SHP77 treated with DMSO at 0.1 percent for 48 hours (cell line): ENCODE measurements around the gene PRSS16.
"Not testable (repeated sequence)": the region's sequence is repeated elsewhere in the genome, so short reads cannot be mapped to it uniquely, and the experiment has no call there.

ENCODE experiments used
- DNase-seq: peaks from one replicate; lab custom pipeline; 2025; lab: John Stamatoyannopoulos, UW

The PRSS16 gene

DNA sequence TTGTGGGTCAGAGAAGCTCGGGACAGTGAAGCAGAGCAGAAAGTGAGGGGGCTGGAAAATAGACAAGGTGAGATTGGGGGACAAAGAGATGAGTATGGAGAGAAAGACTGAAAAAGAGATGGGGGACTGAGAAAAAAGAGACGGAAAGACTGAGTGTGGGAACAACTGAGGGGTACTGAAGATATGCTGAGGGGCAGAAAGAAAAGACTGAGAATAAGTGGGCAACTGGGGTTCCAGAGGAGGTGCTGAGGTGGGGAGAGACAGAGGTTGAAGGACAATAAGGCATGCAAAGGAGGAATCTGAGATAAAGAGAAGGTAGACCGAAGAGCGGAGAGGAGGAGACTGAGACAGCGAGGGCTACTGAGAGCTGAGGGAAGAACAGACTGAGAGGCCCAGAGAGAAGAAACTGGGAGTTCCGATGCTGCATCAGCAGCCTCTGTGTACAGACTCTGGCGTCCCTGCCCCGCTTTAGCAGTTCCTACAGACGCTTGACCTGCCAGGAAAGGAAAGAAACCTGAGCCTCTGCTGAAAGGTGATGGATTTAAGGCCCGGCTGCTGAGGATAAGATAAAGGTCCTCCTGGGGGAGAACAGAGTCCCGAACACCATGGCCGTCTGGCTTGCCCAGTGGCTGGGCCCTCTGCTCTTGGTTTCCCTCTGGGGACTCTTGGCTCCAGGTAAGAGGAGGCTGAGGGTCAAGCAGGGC, at the start of gene PRSS16:
Gene PRSS16 (plus strand): TSS at position 569 of the 704 bp plus-strand sequence. CDS start 37 bp downstream, at position 606.
- DNase-seq = no peak

GRCh38 chr6:27205375-27206278, 41.9 kb upstream of the PRSS16 start:
- no peak for DNase-seq

DNA sequence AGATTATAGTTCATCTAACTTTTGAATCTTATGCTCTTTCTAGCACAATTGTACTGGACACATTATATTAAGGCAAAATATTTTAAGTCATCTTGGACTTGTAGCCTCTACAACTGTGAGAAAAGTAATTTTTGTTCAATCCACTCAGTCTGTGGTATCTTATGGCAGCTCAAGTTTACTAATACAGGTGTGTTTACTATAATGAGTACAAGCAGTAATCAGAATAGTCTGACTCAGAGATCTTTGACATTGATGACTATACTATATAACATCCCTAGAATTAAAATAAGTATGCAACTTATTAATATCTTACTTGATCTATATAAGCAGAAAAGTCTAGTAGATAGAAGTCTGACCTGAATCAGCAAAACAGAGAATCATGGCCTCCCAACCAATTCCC, 40.7 kb upstream of the PRSS16 start:
- DNase-seq = no peak

GRCh38 chr6:27208042-27208441, 39.5 kb upstream of the PRSS16 start:
- no peak for DNase-seq

GRCh38 chr6:27209196-27209595, 38.3 kb upstream of the PRSS16 start:
- no peak for DNase-seq

DNA sequence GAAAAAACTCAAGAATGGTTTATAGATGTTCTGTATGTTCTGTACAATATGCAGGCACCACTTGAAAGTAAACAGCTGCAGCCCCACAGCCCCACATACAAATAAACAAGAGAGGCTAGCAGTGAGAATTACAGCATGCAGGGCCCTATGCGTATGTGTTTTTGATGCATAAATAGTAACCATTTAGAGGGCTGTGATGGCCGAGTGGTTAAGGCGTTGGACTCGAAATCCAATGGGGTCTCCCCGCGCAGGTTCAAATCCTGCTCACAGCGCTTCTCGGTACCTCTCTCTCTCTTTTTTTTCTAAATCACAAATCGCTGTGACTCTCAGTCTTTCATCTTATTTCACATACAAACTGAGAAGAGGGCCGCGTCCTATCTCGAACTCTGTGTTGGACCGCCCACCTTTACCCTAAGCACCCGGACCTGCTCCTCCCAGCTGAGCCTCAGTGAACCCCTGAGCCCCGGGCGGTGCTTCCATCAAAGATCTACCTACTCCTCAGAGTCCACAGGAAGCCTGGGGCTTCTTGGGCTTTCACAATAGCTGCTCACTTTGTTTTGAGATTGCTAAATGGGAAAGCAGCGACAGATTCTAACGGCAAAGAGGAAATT, 37.7 kb upstream of the PRSS16 start:
- DNase-seq = no peak

- DNase-seq = not testable (repeated sequence)
Observed at GRCh38 chr6:27213091-27213517, 34.4 kb upstream of the PRSS16 start.

GRCh38 chr6:27213544-27214125, 33.9 kb upstream of the PRSS16 start:
- no peak for DNase-seq

GRCh38 chr6:27214126-27214601, 33.3 kb upstream of the PRSS16 start:
- no peak for DNase-seq

DNA sequence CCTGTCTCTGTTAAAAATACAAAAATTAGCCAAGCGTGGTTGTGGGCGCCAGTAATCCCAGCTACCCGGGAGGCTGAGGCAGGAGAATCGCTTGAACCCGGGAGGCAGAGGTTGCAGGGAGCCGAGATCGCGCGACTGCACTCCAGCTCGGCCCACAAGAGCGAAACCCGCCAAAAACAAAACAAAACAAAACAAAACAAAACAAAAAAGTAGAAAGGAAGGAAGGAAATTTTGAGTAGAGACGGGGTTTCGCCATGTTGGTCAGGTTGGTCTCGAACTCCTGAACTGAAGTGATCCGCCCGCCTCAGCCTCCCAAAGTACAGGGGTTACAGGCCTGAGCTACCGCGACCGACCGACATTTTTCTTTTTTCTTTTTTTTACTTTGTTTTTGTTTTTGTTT, 30.6 kb upstream of the PRSS16 start:
- DNase-seq = no peak

DNA sequence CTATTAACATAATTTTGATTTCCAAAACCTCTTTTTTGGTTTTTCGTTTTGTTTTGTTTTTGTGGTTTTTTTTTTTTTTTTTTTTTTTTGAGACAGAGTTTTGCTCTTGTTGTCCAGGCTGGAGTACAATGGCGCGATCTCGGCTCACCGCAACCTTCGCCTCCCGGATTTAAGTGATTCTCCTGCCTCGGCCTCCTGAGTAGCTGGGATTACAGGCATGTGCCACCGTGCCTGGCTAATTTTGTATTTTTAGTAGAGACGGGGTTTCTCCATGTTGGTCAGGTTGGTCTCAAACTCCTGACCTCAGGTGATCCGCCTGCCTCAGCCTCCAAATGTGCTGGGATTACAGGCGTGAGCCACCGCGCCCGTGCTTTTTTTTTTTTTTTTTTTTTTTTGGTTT, 24.5 kb upstream of the PRSS16 start:
- not testable (repeated sequence) for DNase-seq

GRCh38 chr6:27224729-27225128, 22.8 kb upstream of the PRSS16 start:
- DNase-seq = no peak

DNA sequence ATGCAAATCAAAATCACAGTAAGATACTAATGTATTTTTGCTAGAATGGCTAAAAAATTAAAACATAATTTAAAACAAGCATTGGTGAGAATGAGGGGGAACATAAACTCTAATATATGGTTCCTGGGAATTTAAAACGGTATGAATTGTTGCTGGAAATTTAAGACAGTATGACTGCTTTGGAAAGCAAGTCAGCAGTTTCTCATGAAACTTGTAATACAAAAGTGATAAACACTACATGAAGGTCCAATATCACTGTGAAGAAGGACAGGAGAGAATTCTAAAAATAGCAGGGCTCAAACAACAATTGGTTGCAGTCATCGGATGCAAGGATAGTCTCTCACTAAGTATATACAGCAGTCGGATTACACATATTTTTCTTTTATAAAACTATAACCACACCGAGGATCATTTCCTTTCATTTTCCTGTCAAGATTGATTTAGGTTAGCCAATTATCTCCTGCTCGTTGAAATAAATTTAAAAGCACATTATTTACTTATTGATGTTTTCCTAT, 18.5 kb upstream of the PRSS16 start:
- no peak for DNase-seq

DNA sequence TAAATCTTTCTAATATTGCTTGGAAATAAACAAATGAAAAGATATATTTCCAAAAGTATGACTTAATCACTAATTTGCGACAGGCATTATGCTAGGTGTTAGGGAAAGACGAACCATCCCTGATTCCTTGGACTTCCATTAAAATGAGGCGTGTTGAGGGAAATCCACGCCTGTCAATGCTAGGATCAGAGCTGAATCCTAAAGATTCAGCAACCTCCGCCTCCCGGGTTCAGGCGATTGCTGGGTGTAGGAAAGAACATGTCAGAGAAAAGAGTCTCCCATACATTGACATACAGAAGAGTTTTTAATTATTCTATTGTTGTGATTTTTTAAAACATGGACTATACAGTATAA, 16.8 kb upstream of the PRSS16 start:
- no peak for DNase-seq

- DNase-seq = no peak
Observed at GRCh38 chr6:27234576-27234975, 12.9 kb upstream of the PRSS16 start.

- DNase-seq = no peak
Observed at GRCh38 chr6:27237089-27237803, 10.3 kb upstream of the PRSS16 start.

DNA sequence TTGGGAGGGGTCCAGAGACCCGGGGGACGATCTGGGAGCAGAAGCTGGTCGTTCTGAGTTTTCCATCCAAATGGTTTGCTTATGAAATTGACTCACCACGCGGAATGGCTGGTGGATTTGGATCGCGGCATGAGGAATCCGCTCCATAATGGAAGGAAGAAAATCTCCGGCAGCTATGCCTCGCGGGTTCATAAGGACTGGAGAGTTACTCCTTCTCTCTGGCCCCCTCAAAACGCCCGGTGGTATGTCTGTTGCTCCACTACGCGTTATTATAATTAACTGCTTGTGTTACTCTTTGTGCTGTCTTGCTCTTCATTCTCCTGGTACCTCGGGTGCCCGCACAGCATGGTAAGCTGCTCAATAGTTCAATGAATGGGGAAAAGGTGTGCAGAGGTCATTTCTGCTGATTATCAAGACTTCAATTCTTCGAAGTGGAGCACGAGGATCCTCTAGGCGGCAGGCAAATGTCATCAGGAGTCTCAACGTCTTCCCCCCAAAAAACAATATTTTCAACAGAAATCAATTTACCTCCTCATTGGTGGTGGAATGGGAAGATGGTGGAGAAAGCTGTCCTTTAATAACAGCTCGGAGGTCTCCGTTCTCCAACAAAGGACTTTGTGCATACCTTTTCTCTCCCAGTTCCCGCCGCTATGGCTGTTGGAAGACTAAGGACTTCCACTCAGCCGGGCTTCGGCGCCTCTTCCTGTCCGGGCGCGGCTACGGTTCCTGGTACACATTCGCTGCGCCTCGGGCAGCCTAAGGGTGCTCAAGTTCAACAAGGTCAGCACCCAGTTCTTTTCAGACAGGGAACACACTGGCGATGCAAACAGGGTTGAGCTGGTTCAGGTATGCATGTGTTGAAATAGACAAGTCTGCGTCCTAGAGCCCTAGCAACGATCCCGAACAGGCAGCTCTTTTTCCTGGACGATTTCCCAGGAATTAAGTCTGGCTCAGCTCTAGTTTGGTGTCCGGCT, 9.2 kb upstream of the PRSS16 start:
- no peak for DNase-seq

DNA sequence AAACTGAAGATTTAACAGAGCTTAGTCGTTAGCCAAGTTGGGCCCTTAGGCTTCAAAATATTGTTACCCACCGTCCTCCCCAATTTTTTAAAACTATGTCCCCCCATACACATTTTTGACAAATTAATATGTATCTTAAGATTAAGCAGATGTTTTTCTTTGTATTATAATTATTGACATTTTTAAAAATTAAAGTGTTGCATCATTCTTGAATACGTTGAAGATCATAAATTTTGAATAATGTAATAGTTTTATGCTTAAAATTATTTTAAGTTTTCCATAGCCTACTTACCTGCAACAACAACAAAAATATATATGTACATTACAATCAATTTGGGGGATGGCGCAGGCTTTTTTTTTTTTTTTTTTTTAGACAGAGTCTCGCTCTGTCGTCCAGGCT, 8.2 kb upstream of the PRSS16 start:
- DNase-seq = no peak

- no peak for DNase-seq
Observed at GRCh38 chr6:27241443-27241842, 6.1 kb upstream of the PRSS16 start.

DNA sequence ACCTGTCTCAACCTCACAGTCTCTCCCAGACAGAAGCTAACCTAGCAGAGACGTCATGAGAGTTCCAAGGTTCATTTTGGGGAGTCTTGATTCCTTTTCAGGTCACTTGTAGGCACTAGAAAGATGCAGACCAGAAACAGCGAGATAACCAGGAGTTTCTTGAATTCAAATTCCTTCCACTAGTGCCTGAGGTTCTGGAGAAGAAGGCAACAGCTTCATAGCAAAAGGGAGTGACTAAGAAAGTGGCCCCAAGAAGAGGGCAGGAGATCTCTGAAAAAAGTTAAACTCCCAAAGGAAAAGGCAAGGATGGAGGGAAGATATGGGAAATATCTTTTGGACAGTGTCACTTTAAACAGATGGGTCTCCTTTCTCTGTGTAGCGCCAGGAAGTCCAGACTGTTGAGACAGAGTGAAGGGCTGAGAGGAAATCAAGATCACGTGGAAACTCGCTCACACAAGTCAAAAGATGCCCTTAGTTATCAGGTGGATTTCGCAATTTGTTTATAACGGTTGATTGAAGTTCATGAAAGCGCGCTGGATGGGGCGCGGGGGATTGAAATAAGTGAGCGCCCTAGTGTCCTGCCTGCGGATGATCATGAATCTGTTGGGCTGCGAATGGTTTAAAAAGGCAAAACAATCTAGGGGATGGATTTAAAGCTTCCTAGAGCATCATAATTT, 4.8 kb upstream of the PRSS16 start:
- no peak for DNase-seq
